A673 (cell line): ENCODE results near the gene MYO1F.

ENCODE experiments used
- EZH2 ChIP-seq: fragments of 200-600 bp; sonication (generic); IDR thresholded peaks from 2 replicates; pipeline ENCODE4 v1.6.1; 2017; ENCODE audit warnings: borderline replicate concordance, low read depth, mild to moderate bottlenecking, mixed read lengths, antibody characterized with exemption, low read length; ENCODE audit not compliant: poor library complexity, severe bottlenecking
- TF ChIP-seq, protein P1 (sequence below): fragments of 300-800, 200-600 bp; sonication (generic); conservative IDR thresholded peaks from 2 replicates; pipeline ENCODE4 v1.5.1; 2017; ENCODE audit warnings: low read depth, mild to moderate bottlenecking, antibody characterized with exemption, low read length, moderate library complexity, mixed read lengths

DNA sequence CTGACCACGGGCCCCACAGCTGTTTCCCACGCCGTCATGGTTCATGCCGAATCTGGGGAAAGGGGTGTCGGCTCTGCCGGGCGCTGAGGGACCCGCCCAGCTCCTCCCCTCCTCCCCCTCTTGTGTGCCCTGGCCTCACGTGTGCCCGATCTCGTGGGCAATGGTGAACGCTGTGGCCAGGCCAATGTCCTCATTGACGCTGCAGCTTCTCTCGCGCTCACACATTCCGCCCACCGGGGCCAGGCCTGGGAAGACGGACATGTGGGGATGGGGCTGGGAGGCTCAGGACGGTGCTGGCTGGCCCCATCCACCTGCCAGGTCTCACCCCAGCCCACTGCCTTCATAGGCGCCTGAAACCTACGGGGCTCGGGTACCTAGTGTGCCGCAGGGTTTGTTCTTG, 18.9 kb upstream of the MYO1F start:
- no peak for TF ChIP-seq EZH2
- TF ChIP-seq, protein P1, sequence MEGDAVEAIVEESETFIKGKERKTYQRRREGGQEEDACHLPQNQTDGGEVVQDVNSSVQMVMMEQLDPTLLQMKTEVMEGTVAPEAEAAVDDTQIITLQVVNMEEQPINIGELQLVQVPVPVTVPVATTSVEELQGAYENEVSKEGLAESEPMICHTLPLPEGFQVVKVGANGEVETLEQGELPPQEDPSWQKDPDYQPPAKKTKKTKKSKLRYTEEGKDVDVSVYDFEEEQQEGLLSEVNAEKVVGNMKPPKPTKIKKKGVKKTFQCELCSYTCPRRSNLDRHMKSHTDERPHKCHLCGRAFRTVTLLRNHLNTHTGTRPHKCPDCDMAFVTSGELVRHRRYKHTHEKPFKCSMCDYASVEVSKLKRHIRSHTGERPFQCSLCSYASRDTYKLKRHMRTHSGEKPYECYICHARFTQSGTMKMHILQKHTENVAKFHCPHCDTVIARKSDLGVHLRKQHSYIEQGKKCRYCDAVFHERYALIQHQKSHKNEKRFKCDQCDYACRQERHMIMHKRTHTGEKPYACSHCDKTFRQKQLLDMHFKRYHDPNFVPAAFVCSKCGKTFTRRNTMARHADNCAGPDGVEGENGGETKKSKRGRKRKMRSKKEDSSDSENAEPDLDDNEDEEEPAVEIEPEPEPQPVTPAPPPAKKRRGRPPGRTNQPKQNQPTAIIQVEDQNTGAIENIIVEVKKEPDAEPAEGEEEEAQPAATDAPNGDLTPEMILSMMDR, result no peak
